HG02623 (cell line): ENCODE measurements around the gene SPIC.
"Not testable (repeated sequence)": the region's sequence is repeated elsewhere in the genome, so short reads cannot be mapped to it uniquely, and the experiment has no call there.

Experiments
- ATAC-seq: cut with Tn5 transposase; IDR thresholded peaks from one replicate; pipeline ENCODE4 v1.9.1; 2021; ENCODE audit warnings: moderate library complexity; ENCODE audit not compliant: unreplicated experiment

Gene SPIC

DNA sequence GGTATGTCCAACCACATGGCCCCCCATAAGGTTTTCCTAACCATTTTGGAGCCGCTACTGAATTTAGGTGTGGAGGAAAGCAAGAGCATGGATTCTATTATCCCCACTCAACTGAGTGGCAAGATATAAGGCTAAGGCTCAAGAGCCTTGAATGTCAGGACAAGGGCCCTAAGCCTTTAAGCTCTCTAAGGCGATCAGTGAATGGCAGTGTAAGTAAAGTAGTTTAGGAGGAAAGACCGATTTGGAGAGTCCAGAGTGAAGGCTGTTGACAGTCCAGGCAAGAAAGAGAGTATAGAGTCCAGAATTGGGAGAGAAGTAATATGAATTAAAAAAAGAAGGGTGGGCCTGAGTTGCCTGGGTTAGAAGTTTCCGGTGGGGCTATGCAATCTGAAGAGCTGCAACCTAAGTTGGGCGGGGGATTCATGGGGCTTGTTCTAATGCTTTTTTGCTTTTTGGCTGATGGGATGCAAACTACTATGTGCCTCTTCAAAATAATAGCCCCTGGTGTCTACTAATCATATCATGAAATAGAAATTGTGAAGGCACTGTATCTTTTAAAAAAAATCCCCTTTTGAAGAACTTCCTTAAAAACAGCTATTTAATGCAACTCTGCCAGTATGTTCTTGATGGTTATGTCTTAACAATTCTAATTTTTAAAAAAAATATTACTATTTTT is at the start of gene SPIC:
Gene SPIC (plus strand): TSS at position 626 of the 676 bp plus-strand sequence. CDS start 1,569 bp downstream, outside the sequence.
- ATAC-seq, result no peak

- no peak for ATAC-seq
These were observed 44.7 kb upstream of the SPIC start for GRCh38 chr12:101430456-101430855.

- ATAC-seq, result no peak
These were observed 39.0 kb upstream of the SPIC start for GRCh38 chr12:101436136-101436535.

DNA sequence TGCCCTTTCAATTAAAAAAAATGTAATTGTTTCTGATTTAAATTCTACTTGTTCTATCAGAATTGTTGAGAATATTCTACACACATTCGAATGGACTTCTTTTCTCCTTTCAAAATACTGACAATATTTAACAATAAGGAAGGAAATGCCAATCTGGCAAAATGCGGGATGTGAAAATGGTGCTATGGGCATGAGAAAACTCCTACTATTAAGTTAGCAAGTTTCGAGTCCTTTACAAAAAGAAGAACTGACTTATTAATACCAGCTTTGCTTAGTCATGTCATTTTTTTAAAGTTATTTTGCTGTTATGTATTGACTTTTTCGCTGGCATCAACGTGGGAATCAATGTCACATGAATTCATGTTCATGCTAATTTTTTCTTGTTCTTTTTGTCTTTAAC is 35.9 kb upstream of the SPIC start:
- no peak for ATAC-seq

GRCh38 chr12:101441461-101442224 is 33.5 kb upstream of the SPIC start:
- ATAC-seq, result no peak

DNA sequence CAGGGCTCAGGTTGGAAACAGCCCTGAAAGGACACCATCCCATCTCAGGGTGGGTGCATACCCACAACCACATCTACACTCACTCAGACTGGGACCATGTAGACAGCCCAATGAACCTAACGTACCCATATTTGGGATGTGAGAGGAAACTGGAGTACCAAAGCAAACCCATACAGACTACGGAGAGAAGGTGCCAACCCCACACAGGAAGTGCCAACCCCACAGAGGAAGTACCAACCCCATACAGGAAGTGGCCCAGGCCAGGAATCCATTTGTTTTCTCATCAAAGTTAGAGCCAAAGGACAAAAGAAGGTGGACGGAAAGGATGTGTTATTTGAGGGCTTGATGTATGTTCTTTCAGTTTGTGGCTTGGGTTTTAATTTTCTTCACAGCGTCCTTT is 19.5 kb upstream of the SPIC start:
- ATAC-seq, result no peak

DNA sequence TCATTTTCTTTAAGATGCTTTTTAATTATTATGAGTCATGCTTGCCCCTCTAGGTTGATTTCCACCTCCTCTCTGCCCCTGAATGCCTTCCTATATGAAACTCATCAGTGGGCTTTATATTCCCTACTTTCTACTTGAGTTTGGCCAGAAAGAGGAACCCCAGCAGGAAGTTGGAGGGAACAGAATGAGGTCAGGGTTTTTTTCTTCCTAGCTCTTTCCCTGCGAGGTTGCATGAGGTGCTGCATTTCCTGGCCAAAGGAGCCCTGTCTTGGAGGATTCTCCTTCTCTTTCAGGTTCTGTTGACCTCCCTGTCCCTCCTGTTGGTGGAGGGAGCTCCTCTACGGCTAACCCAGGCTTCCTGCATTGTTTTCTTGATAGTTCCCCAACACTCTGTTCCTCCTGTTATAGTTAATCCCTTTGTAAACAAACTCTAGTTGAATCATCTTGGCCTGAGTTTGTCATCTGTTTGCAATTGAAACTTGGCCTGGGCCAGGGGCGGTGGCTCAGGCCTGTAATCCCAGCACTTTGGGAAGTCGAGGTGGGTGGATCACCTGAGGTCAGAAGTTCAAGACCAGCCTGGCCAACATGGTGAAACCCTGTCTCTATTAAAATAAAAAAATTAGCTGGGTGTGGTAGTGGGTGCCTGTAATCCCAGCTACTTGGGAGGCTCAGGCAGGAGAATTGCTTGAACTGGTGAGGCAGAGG is 15.3 kb upstream of the SPIC start:
- ATAC-seq, result no peak

DNA sequence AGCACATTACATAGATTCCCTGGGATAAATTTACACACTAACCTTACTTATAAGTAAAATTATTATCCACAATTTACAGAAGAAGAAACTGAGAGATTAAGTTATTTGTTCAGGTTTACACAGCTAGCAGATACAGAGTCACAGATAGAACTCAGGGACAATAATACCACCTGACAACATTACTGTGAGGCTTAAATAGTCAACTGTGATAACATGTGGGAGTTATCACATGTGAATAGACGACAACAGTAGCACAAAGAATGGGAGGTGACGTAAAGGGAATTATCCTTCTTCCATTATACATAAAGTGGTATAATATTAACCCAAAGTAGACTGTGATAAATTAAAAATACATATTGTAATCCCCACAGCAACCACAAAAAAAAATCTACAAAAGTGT is 6.2 kb upstream of the SPIC start:
- no peak for ATAC-seq

DNA sequence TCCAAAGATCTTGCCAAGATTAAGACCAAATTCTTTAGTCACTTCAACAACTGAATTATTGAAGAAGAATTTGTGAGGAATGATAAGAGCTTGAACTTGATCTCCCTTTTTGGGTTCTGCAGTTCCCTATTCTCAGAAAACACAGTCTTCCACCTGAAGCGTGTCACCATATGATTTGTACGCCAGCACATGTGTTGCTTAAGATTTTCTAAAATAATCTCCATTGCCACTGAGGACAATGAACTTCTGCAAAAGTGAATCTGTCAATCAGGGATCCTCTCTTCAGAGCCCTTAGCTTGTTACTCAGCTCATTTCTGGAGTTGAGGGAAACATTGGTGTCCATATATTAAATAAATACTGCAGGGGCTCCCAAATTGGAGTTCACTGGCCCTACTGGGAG is 4.2 kb upstream of the SPIC start:
- no peak for ATAC-seq

GRCh38 chr12:101471878-101472277 is 3.3 kb upstream of the SPIC start:
- not testable (repeated sequence) for ATAC-seq

- no peak for ATAC-seq
These were observed 888 bp upstream of the SPIC start for GRCh38 chr12:101474248-101474647.

GRCh38 chr12:101475751-101476305 is 692 bp downstream of the SPIC start:
- ATAC-seq, result no peak

DNA sequence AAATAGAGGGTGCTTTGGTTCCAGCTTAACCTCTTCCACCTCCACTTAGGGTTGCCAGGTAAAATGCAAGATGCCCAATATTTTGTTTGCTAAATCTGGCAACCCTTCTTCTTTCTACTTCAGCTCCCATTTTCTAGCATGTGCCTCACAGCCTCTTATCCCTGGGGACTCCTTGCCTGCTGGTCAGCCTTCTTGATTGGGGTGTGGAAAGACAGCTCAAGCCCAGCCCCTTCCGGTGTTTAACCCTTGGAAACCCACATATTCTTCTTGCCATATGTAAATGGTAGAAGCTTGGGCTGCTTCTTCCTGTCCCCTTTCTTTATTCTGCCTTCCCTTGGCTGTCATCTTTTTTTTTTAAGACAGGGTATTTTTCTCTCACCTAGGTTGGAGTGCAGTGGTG is 5.7 kb downstream of the SPIC start:
- ATAC-seq, result no peak

- no peak for ATAC-seq
These were observed 9.9 kb downstream of the SPIC start for GRCh38 chr12:101485021-101485420.

GRCh38 chr12:101488469-101488868 is 13.3 kb downstream of the SPIC start:
- no peak for ATAC-seq

DNA sequence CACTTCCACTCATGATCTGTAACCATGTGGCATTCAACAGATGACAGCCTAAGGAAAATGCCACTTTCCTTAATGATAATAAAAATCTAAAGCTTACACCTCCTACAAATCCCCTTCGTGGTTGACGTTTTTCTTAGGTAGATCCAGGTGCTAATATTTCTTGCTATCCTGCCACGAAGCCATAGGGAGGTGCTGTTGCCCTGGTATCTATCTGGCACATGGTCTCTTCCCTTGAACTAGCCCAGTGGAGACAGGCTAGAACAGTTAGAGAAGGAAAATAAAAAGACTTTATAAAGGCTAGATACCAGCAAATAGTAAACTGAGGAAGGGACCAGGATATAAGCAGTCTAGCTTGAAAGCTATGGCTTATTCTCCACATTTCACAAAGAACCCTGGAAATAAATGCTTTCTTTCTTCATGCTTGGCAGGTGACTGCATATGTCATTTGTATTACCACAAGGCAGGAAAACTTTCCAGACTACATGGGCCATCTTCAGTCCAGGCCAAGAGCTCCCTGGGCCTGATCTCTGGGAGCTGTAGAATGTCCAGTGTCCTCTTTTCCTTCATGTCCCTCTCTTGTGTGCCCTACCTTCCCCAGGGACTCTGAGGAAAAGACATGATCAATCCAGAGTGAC is 15.3 kb downstream of the SPIC start:
- no peak for ATAC-seq

DNA sequence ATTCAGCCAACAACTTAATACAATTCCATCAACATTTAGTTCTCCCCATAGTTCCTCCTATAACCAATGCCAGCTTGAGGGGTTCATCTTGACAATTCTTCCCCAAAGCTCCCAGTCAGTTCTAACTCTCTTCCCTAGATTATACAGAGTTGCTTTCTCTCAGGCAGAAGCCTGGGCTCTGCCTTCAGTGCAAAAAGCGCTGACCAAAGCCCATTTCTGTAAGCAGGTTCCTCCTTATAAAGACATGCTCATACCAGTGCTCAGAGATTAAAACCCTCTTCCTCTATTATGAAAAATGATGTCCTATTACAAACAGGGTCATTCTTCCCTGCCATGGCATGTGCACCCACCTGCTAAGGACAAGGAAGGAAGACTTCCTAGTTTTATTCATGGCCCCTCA is 16.2 kb downstream of the SPIC start:
- ATAC-seq, result no peak

GRCh38 chr12:101493556-101493955 is 18.4 kb downstream of the SPIC start:
- no peak for ATAC-seq

- ATAC-seq, result no peak
These were observed 23.1 kb downstream of the SPIC start for GRCh38 chr12:101498252-101498651.

- no peak for ATAC-seq
These were observed 26.4 kb downstream of the SPIC start for GRCh38 chr12:101501410-101501995.

- no peak for ATAC-seq
These were observed 46.0 kb downstream of the SPIC start for GRCh38 chr12:101521136-101521535.
